Endothelial cell of coronary artery (primary cell): ENCODE results near the gene RNASE4. TPM values are rescaled to one million over a fixed set of nuclear protein-coding genes. Genes with fewer than 3 reads are reported as not detected.

Experiments
- total RNA-seq: library from RNA; depleted of rRNA; stranded (reverse); fragments of >200 nt; gene quantifications from 2 replicates; pipeline ENCODE4 v1.2.3, GENCODE V29; 2014

The RNASE4 gene
- total RNA-seq = 6.6 and 6.7 TPM in 2 replicates

GRCh38 chr14:20683891-20684661 lies at the start of gene RNASE4:
Gene RNASE4, plus strand, starts transcription at chr14:20684560. Its CDS starts 14,812 bp downstream, at chr14:20699372.

GRCh38 chr14:20641591-20641990 lies 42.8 kb upstream of the RNASE4 start, which contains the start of gene OR6S1:
Gene OR6S1, minus strand, starts transcription at chr14:20641691. Its CDS starts 0 bp downstream, at chr14:20641691.

GRCh38 chr14:20688167-20688839 lies 3.9 kb downstream of the RNASE4 start, which contains the start of gene ANG:
Gene ANG, plus strand, starts transcription at chr14:20688764. Its CDS starts 4,801 bp downstream, at chr14:20693565.

GRCh38 chr14:20745571-20746358 lies 61.4 kb downstream of the RNASE4 start, which contains the start of gene EDDM3A:
Gene EDDM3A, plus strand, starts transcription at chr14:20745887. Its CDS starts 1,694 bp downstream, at chr14:20747581.

Other genes with a start within 250 kb of the RNASE4 start
- not detected in 2 replicates for gene KLHL33, start 248.4 kb upstream of the RNASE4 start, total RNA-seq
- 25.9 and 40.8 TPM in 2 replicates for gene OSGEP, start 229.7 kb upstream of the RNASE4 start, total RNA-seq
- 60.0 and 85.9 TPM in 2 replicates for gene APEX1, start 229.3 kb upstream of the RNASE4 start, total RNA-seq
- gene PIP4P1, start 223.1 kb upstream of the RNASE4 start, total RNA-seq = 14.3 and 14.7 TPM in 2 replicates
- gene PNP, start 215.2 kb upstream of the RNASE4 start, total RNA-seq = 106 and 322 TPM in 2 replicates
- 0.56 and 1.3 TPM in 2 replicates for gene RNASE10, start 179.0 kb upstream of the RNASE4 start, total RNA-seq
- not detected in 2 replicates for gene RNASE9, start 123.5 kb upstream of the RNASE4 start, total RNA-seq
- gene RNASE11, start 96.6 kb upstream of the RNASE4 start, total RNA-seq = not detected in 2 replicates
- not detected in 2 replicates for gene RNASE12, start 93.2 kb upstream of the RNASE4 start, total RNA-seq
- gene OR6S1, start 42.9 kb upstream of the RNASE4 start, total RNA-seq = not detected in 2 replicates
- gene ANG, start 4.2 kb downstream of the RNASE4 start, total RNA-seq = 1.9 and 2.6 TPM in 2 replicates
- not detected in 2 replicates for gene EDDM3A, start 61.3 kb downstream of the RNASE4 start, total RNA-seq
- not detected in 2 replicates for gene EDDM3B, start 83.8 kb downstream of the RNASE4 start, total RNA-seq
- 0.09 TPM in 1 of 2 replicates, not detected in the other for gene RNASE6, start 96.7 kb downstream of the RNASE4 start, total RNA-seq
- gene RNASE1, start 118.3 kb downstream of the RNASE4 start, total RNA-seq = 46.7 and 82.6 TPM in 2 replicates
- not detected in 2 replicates for gene RNASE3, start 206.8 kb downstream of the RNASE4 start, total RNA-seq